DND-41 (cell line): Measurements from ENCODE around the gene CHCT1.
"Not testable (repeated sequence)": the region's sequence is repeated elsewhere in the genome, so short reads cannot be mapped to it uniquely, and the experiment has no call there.

ENCODE experiments used
- ATAC-seq: fragments of 200-7000 bp; cut with Tn5 transposase; 3 replicates; pipeline ENCODE4 v1.9.1; 2021; ENCODE audit warnings: low read depth; ENCODE audit not compliant: insufficient read depth
- DNase-seq: peaks from one replicate; pipeline ENCODE4 v3.0.0-alpha.2; 2020
- H2AFZ ChIP-seq: 2 replicates; pipeline ENCODE4 v1.6.0; 2012; ENCODE audit warnings: low read depth, low read length
- H3K27ac ChIP-seq: 2 replicates; pipeline ENCODE4 v1.5.1; 2012; ENCODE audit warnings: low read length, inconsistent platforms
- H3K27me3 ChIP-seq: fragments of 200-600 bp; sonication (generic); 2 replicates; pipeline ENCODE4 v1.6.0; 2012; ENCODE audit warnings: low read length, mild to moderate bottlenecking, inconsistent platforms; ENCODE audit not compliant: insufficient read depth, poor library complexity
- H3K36me3 ChIP-seq: 2 replicates; pipeline ENCODE4 v1.5.1; 2012; ENCODE audit warnings: low read length, inconsistent platforms; ENCODE audit not compliant: insufficient read depth
- H3K4me1 ChIP-seq: 2 replicates; pipeline ENCODE4 v1.5.1; 2012; ENCODE audit warnings: mild to moderate bottlenecking, low read length; ENCODE audit not compliant: insufficient read depth
- H3K4me2 ChIP-seq: 2 replicates; pipeline ENCODE4 v1.6.0; 2012; ENCODE audit warnings: mild to moderate bottlenecking, moderate library complexity, low read length, inconsistent platforms; ENCODE audit not compliant: insufficient read depth
- H3K4me3 ChIP-seq, 2 experiments: fragments of 200-600 bp in 1 of 2; shearing (Covaris generic) in 1 of 2; 2 replicates each; pipeline ENCODE4 v1.5.1; 2012 to 2016; ENCODE audit warnings: inconsistent platforms in 2 of 2, low read length in 2 of 2, mild to moderate bottlenecking in 2 of 2, low read depth in 1 of 2, moderate library complexity in 1 of 2
- H3K79me2 ChIP-seq: 2 replicates; pipeline ENCODE4 v1.6.0; 2012; ENCODE audit warnings: low read length, inconsistent platforms; ENCODE audit not compliant: insufficient read depth
- H3K9ac ChIP-seq: 2 replicates; pipeline ENCODE4 v1.6.0; 2012; ENCODE audit warnings: low read depth, mild to moderate bottlenecking, inconsistent platforms, low read length, moderate library complexity
- H3K9me3 ChIP-seq: 2 replicates; pipeline ENCODE4 v1.5.1; 2012; ENCODE audit warnings: low read length, moderate library complexity, mild to moderate bottlenecking, inconsistent platforms; ENCODE audit not compliant: insufficient read depth, severe bottlenecking
- H4K20me1 ChIP-seq: 2 replicates; pipeline ENCODE4 v1.6.0; 2012; ENCODE audit warnings: low read length; ENCODE audit not compliant: insufficient read depth
- EZH2 ChIP-seq: IDR thresholded peaks from 3 replicates; pipeline ENCODE4 v1.6.1; 2012; ENCODE audit warnings: borderline replicate concordance, low read depth, mild to moderate bottlenecking, moderate library complexity, low read length, inconsistent platforms; ENCODE audit not compliant: severe bottlenecking
- TF ChIP-seq, protein P1 (sequence below): IDR thresholded peaks from 2 replicates; pipeline ENCODE4 v1.5.1; 2012; ENCODE audit warnings: borderline replicate concordance, low read length, moderate library complexity, mild to moderate bottlenecking; ENCODE audit not compliant: poor library complexity, severe bottlenecking; ENCODE audit errors: extremely low read depth

The CHCT1 gene

DNA sequence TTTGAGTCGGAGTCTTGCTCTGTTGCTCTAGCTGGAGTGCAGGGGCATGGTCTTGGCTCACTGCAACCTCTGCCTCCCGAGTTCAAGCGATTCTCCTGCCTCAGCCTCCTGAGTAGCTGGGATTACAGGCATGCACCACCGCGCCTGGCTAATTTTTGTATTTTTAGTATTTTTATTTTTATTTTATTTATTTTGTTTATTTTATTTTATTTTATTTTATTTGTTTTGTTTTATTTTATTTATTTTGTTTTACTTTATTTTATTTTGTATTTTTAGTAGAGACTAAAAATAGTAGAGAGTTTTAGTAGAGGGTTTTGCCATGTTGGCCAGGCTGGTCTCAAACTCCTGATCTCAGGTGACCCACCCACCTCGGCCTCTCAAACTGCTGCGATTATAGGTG lies 2.4 kb upstream of the CHCT1 start:
- H3K4me2 ChIP-seq, H2AFZ ChIP-seq, H3K9me3 ChIP-seq, H3K36me3 ChIP-seq, ATAC-seq, H3K4me1 ChIP-seq, H4K20me1 ChIP-seq, H3K27me3 ChIP-seq, H3K27ac ChIP-seq, H3K79me2 ChIP-seq, H3K9ac ChIP-seq, DNase-seq, H3K4me3 ChIP-seq: not testable (repeated sequence)

DNA sequence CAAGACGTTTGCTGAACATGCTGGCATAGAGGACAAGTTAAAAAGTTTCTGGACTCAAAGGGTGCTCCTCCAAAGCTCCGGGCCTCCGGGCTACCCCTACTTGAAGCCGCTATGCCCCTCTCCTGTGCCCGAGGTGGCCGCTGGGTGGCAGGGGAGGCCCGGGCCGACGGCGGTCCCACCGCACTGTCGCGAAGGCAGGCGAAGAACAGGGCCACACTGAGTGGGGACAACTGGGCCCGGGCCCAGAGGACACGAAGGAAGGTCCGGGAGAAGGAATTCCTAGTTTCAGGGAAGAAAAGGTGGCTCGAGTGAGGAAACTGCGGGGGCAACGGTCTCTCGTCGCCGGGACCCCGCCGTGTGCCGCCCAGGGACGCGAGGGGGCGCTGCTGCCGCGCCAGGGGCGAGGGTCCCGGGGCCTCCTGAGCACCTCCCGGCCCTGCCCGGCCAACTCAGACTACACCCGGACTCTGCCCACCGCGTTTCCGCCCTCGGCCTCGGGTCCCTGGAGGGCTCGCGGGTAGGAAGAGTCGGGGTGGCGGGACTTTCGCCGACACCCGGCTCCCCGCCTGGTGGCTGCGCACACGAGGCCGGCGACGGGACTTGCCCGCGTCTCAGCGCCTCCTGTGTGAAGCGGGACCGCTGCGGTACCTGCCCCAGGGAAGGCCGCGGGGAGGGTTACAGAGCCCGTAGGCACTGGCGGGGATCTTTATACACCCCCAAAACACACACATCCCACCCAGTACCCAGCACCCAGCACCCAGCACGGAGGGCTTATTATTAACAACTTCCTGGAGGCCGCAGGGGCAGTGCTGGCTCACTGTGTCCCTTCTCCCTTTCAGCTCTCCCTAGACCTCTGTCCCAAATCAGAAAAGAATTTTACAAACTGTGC lies 772 bp upstream of the CHCT1 start:
- Histone ChIP-seq H3K4me3 (no peak overlapping the region), H3K9ac (no peak overlapping the region), H4K20me1 (no peaks in the 10 kb centered on the region), H3K27ac (no peak overlapping the region), H3K4me1 (no peaks in the 10 kb centered on the region), H3K27me3 (no peaks in the 10 kb centered on the region), H2AFZ (no peak overlapping the region), H3K36me3 (no peaks in the 10 kb centered on the region), H3K9me3 (no peaks in the 10 kb centered on the region), H3K79me2 (no peaks in the 10 kb centered on the region), H3K4me2 (no peak overlapping the region)
- TF ChIP-seq, protein P1, sequence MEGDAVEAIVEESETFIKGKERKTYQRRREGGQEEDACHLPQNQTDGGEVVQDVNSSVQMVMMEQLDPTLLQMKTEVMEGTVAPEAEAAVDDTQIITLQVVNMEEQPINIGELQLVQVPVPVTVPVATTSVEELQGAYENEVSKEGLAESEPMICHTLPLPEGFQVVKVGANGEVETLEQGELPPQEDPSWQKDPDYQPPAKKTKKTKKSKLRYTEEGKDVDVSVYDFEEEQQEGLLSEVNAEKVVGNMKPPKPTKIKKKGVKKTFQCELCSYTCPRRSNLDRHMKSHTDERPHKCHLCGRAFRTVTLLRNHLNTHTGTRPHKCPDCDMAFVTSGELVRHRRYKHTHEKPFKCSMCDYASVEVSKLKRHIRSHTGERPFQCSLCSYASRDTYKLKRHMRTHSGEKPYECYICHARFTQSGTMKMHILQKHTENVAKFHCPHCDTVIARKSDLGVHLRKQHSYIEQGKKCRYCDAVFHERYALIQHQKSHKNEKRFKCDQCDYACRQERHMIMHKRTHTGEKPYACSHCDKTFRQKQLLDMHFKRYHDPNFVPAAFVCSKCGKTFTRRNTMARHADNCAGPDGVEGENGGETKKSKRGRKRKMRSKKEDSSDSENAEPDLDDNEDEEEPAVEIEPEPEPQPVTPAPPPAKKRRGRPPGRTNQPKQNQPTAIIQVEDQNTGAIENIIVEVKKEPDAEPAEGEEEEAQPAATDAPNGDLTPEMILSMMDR, result no peak
- no peak for TF ChIP-seq EZH2
- ATAC-seq, result peak; percentile 52; the same call in 2 of the 3 replicates
- no peak for DNase-seq

- Histone ChIP-seq H4K20me1 (no peaks in the 10 kb centered on the region), H3K36me3 (no peaks in the 10 kb centered on the region), H3K9me3 (no peaks in the 10 kb centered on the region), H3K9ac (no peak overlapping the region), H3K4me2 (no peak overlapping the region), H3K27ac (no peak overlapping the region), H3K4me1 (no peaks in the 10 kb centered on the region), H3K27me3 (no peaks in the 10 kb centered on the region), H3K79me2 (no peaks in the 10 kb centered on the region), H2AFZ (no peak overlapping the region), H3K4me3 (no peak overlapping the region)
- TF ChIP-seq, protein P1, result no peak
- no peak for TF ChIP-seq EZH2
- ATAC-seq, result no peak
- no peak for DNase-seq
These were observed 1.6 kb downstream of the CHCT1 start for GRCh38 chr17:60423865-60424264.

DNA sequence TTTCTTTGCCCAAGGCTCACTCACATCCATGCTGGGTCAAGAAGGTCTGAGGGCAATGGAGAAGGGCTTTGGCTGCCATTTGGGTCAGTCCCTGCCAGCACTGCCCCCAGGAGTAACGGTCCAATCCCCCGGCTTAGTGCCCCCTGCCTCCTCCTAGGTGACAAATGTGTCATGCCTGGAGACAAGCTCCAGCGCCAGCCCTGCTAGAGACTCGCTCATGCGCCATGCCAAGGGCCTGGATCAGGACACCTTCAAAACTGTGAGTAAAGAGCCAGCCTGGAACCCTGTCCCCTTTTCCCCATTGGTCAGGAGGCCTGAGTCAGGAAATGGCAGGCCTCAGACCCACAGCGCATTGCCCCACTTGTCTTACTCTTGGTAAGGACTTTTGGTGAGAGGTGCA lies 3.3 kb downstream of the CHCT1 start:
- Histone ChIP-seq H3K9ac (no peak overlapping the region), H3K4me2 (no peak overlapping the region), H3K36me3 (no peaks in the 10 kb centered on the region), H2AFZ (no peak overlapping the region), H3K4me3 (no peak overlapping the region), H3K27me3 (no peaks in the 10 kb centered on the region), H3K4me1 (no peaks in the 10 kb centered on the region), H3K27ac (no peak overlapping the region), H3K79me2 (no peaks in the 10 kb centered on the region), H3K9me3 (no peaks in the 10 kb centered on the region), H4K20me1 (no peaks in the 10 kb centered on the region)
- TF ChIP-seq, protein P1, result no peak
- no peak for TF ChIP-seq EZH2
- DNase-seq (no peak), ATAC-seq (no peak)
